ENCODE data around the gene ATP6V0A4. TPM values are rescaled to one million over a fixed set of nuclear protein-coding genes. Genes with fewer than 3 reads are reported as not detected.

Gene ATP6V0A4
- total RNA-seq, 2 donors from 2014 or later = 0.29 to 0.44 TPM

- 74 to 76% methylated on average over 9 to 10 of the region's 10 CpGs for WGBS, 2 experiments (ENCODE audit: insufficient coverage in 1 of 2, insufficient read length in 1 of 2)
- no peak for TF ChIP-seq CTCF (conservative IDR thresholded peaks at IDR 0.05)
- H3K27me3 Mint-ChIP-seq (ENCODE audit: insufficient read depth) = peaks cover 9% of the 10 kb centered on the region
- no peak overlapping the region for H3K4me3 ChIP-seq (ENCODE audit: low read length)
- H3K9me3 ChIP-seq (ENCODE audit: control insufficient read depth, low read length) = no peaks in the 10 kb centered on the region
- H3K9ac ChIP-seq (ENCODE audit: extremely low read depth, low read length, poor library complexity, severe bottlenecking) = no peak overlapping the region
- no peaks in the 10 kb centered on the region for H3K9me3 Mint-ChIP-seq
- no peak for DNase-seq
- H3K27ac ChIP-seq (ENCODE audit: low read depth, low read length) = no peak overlapping the region
- no peaks in the 10 kb centered on the region for H3K4me1 ChIP-seq (ENCODE audit: control insufficient read depth, insufficient read depth, low read length)
- no peak overlapping the region for H3K4me3 Mint-ChIP-seq
- no peaks in the 10 kb centered on the region for H3K36me3 ChIP-seq (ENCODE audit: control insufficient read depth, insufficient read depth, low read length)
- H3K27ac Mint-ChIP-seq = no peak overlapping the region
- H3K4me1 Mint-ChIP-seq = peaks cover 5% of the 10 kb centered on the region
- no peaks in the 10 kb centered on the region for H3K27me3 ChIP-seq (ENCODE audit: control insufficient read depth, insufficient read depth, low read length, poor library complexity, severe bottlenecking)
- no peaks in the 10 kb centered on the region for H3K36me3 Mint-ChIP-seq (ENCODE audit: low read depth)
Observed at GRCh38 chr7:138776166-138776833, 21.7 kb downstream of the ATP6V0A4 start.

GRCh38 chr7:138773817-138774216, 24.2 kb downstream of the ATP6V0A4 start:
- 47 to 53% methylated on average over 3 to 12 of the region's 12 CpGs for whole genome bisulfite sequencing, 2 experiments (ENCODE audit: insufficient coverage in 1 of 2, insufficient read length in 1 of 2)
- peak; percentile 53 for TF ChIP-seq CTCF (conservative IDR thresholded peaks at IDR 0.05)
- Mint-ChIP-seq H3K36me3 (ENCODE audit: low read depth) (no peaks in the 10 kb centered on the region), H3K4me3 (no peak overlapping the region), H3K9me3 (no peaks in the 10 kb centered on the region), H3K27ac (no peak overlapping the region), H3K4me1 (peaks cover 5% of the 10 kb centered on the region), H3K27me3 (ENCODE audit: insufficient read depth) (peaks cover 9% of the 10 kb centered on the region)
- H3K27ac ChIP-seq (ENCODE audit: low read depth, low read length) = no peak overlapping the region
- H3K9ac ChIP-seq (ENCODE audit: extremely low read depth, low read length, poor library complexity, severe bottlenecking) = no peak overlapping the region
- no peaks in the 10 kb centered on the region for H3K4me1 ChIP-seq (ENCODE audit: control insufficient read depth, insufficient read depth, low read length)
- no peaks in the 10 kb centered on the region for H3K36me3 ChIP-seq (ENCODE audit: control insufficient read depth, insufficient read depth, low read length)
- H3K4me3 ChIP-seq (ENCODE audit: low read length) = no peak overlapping the region
- H3K27me3 ChIP-seq (ENCODE audit: control insufficient read depth, insufficient read depth, low read length, poor library complexity, severe bottlenecking) = no peaks in the 10 kb centered on the region
- H3K9me3 ChIP-seq (ENCODE audit: control insufficient read depth, low read length) = no peaks in the 10 kb centered on the region
- peak; percentile 89 for DNase-seq

GRCh38 chr7:138773176-138773575, 24.8 kb downstream of the ATP6V0A4 start:
- no peaks in the 10 kb centered on the region for H3K4me1 ChIP-seq (ENCODE audit: control insufficient read depth, insufficient read depth, low read length)
- H3K9me3 ChIP-seq (ENCODE audit: control insufficient read depth, low read length) = no peaks in the 10 kb centered on the region
- no peak overlapping the region for H3K9ac ChIP-seq (ENCODE audit: extremely low read depth, low read length, poor library complexity, severe bottlenecking)
- no peaks in the 10 kb centered on the region for H3K36me3 ChIP-seq (ENCODE audit: control insufficient read depth, insufficient read depth, low read length)
- Mint-ChIP-seq H3K27ac (no peak overlapping the region), H3K36me3 (ENCODE audit: low read depth) (no peaks in the 10 kb centered on the region), H3K4me1 (peaks cover 5% of the 10 kb centered on the region), H3K27me3 (ENCODE audit: insufficient read depth) (peaks cover 9% of the 10 kb centered on the region), H3K4me3 (no peak overlapping the region), H3K9me3 (no peaks in the 10 kb centered on the region)
- no peaks in the 10 kb centered on the region for H3K27me3 ChIP-seq (ENCODE audit: control insufficient read depth, insufficient read depth, low read length, poor library complexity, severe bottlenecking)
- no peak overlapping the region for H3K4me3 ChIP-seq (ENCODE audit: low read length)
- no peak for DNase-seq
- whole genome bisulfite sequencing, 2 experiments (ENCODE audit: insufficient coverage in 1 of 2, insufficient read length in 1 of 2) = 87 to 92% methylated on average over 4 to 9 of the region's 9 CpGs
- H3K27ac ChIP-seq (ENCODE audit: low read depth, low read length) = no peak overlapping the region
- no peak for TF ChIP-seq CTCF (conservative IDR thresholded peaks at IDR 0.05)
